ENCODE results near the gene NELL1.

GRCh38 chr11:20723366-20723765, 54.0 kb downstream of the NELL1 start:
- TF ChIP-seq POLR2AphosphoS5 (IDR thresholded peaks at IDR 0.05; ENCODE audit: low read depth, low read length) (no peak), POLR2A (IDR thresholded peaks at IDR 0.05; ENCODE audit: low read depth, low read length) (no peak)
